Measurements from ENCODE around the gene PLAC9.

GRCh38 chr10:80176526-80176925 lies 44.0 kb downstream of the PLAC9 start:
- TF ChIP-seq EZH2phosphoT487 (IDR thresholded peaks at IDR 0.05; ENCODE audit: borderline replicate concordance, low read length) (no peak), CTCF (IDR thresholded peaks at IDR 0.05; ENCODE audit: low read depth, low read length, poor library complexity, severe bottlenecking) (no peak)
